ENCODE results near the gene EIF2B4. TPM values are rescaled to one million over a fixed set of nuclear protein-coding genes. Genes with fewer than 3 reads are reported as not detected.
A peak's percentile ranks its signal among the peaks of the same experiment; 100 is the strongest.

EIF2B4 gene
- total RNA-seq, 4 donors from 2014 or later, result 40.8 to 54.9 (median 48.8) TPM

DNA sequence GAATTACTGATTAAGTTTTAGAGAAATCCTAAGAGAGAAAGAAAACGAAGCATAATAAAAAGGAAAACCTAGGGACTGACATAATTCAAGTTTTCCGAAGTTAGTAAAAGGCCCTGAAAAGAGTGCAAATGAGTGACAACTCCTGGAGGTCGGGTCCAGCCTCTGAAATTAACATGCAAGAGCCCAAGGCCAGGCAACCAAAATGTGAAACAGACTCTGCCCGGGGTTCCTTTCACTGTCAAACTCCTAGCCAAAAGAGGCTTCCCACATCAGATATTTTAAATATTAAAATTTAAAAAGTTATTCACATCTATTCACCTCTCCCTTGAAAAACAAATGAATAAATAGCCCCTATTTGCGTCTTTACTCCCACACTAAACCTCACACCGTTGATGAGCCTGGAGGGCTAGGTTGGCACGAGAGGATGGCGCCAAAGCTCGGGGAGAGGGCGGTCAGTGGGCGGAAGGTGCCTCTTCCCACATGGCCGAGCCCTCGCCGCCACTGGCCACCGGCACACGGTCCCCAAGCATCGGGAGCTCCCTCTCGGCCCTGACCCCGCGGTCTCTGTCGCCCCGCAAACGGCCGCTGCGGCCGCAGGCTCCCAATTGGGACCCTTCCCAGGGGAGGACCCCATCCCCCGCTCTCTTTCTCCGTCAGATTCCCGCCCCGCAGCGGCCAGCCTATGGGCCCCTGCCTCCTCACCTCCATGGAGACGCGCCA lies 38.6 kb upstream of the EIF2B4 start:
- peak; percentile 34 for ATAC-seq
- H3K27ac ChIP-seq, result peak overlapping the region; percentile 47 to 94 (median 90)

DNA sequence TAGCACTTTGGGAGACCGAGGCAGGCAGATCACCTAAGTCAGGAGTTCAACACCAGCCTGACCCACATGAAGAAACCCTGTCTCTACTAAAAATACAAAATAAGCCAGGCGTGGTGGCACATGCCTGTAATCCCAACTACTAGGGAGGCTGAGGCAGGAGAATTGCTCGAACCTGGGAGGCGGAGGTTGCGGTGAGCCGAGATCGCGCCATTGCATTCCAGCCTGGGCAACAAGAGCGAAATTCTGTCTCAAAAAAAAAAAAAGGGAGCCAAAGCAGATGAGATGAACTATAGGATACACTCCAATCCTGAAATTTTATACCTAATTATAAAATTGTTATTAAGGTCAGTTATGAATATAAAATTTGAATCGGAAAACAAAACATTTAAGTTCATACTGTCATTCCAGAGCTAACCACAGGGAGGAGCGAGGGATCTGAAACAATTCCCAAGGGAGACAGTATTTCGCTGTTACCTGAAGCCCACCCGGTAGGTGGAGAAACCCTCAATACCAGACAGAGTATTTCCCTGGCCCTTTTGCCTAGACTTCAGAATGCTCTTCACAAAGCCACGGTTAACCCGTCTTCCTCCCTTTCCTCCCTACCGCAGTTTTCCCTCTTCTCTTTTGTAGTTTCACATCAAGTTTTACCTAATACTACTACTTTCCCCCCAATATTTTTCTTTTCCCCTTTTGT lies 37.8 kb upstream of the EIF2B4 start:
- no peaks in the 10 kb centered on the region for H3K27me3 ChIP-seq
- H3K27ac ChIP-seq, result no peak overlapping the region
- H3K9me3 ChIP-seq, result no peaks in the 10 kb centered on the region
- H3K4me1 ChIP-seq, result peaks cover 0 to 36% (median 12%) of the 10 kb centered on the region in 3 donors
- 5 to 52% methylated on average over 7 to 16 of the region's 16 CpGs for whole genome bisulfite sequencing, 2 donors (ENCODE audit: low coverage in 1 of 2)
- ATAC-seq, result no peak
- peaks cover 0 to 8% of the 10 kb centered on the region in 2 donors for H3K36me3 ChIP-seq
- peak overlapping the region in 1 of 2 donors; percentile 99 for H3K4me3 ChIP-seq
- TF ChIP-seq, protein P1, sequence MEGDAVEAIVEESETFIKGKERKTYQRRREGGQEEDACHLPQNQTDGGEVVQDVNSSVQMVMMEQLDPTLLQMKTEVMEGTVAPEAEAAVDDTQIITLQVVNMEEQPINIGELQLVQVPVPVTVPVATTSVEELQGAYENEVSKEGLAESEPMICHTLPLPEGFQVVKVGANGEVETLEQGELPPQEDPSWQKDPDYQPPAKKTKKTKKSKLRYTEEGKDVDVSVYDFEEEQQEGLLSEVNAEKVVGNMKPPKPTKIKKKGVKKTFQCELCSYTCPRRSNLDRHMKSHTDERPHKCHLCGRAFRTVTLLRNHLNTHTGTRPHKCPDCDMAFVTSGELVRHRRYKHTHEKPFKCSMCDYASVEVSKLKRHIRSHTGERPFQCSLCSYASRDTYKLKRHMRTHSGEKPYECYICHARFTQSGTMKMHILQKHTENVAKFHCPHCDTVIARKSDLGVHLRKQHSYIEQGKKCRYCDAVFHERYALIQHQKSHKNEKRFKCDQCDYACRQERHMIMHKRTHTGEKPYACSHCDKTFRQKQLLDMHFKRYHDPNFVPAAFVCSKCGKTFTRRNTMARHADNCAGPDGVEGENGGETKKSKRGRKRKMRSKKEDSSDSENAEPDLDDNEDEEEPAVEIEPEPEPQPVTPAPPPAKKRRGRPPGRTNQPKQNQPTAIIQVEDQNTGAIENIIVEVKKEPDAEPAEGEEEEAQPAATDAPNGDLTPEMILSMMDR (IDR thresholded peaks at IDR 0.05), result peak; percentile 42 to 57 (median 55)
- TF ChIP-seq POLR2AphosphoS5 (IDR thresholded peaks at IDR 0.05), result no peak

More for the DNA sequence above, 38.6 kb upstream of the EIF2B4 start:
- TF ChIP-seq, protein P1 (IDR thresholded peaks at IDR 0.05), result no peak
- peaks cover 0 to 8% of the 10 kb centered on the region in 2 donors for H3K36me3 ChIP-seq
- H3K9me3 ChIP-seq, result no peaks in the 10 kb centered on the region
- peaks cover 0 to 36% (median 12%) of the 10 kb centered on the region in 3 donors for H3K4me1 ChIP-seq
- H3K27me3 ChIP-seq, result no peaks in the 10 kb centered on the region
- 0% methylated on average over 4 to 13 of the region's 33 CpGs for WGBS, 2 donors (ENCODE audit: low coverage in 1 of 2)
- peak overlapping the region; percentile 65 to 99 for H3K4me3 ChIP-seq

DNA sequence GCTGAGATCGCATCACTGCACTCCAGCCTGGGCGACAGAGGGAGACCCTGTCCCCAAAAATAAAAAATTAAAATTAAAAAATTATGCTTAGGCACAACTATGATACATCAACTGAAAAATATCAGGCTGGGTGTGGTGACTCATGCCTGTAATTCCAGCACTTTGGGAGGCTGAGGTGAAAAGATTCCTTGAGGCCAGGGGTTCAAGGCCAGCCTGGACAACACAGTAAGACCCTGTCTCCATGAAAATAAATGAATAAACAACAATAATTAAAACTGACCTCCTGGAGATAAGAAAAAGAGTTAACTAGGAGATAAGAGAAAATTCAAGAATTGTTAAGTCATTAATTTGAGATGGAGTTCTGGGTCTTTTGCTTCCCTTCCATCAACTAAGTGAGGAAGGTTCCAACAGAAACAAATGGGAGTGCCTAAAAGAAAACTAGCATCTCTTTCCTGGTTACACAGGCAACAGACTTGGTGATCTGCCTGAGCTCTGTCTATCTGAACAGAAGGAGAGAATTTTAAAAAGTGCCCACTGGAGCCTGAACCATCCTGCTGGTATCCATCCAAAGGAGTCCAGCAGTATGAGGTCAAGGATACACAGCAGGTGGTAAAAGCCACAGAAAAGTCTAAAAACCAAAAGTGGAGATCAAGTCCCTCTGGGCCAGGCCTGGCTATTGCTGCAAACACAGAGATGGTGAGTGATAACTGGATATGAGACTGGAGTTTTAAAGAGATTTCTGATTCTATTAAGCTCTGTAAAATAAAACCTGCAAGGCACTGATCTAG lies 30.4 kb upstream of the EIF2B4 start:
- ATAC-seq, result no peak
- WGBS, 2 donors (ENCODE audit: low coverage in 1 of 2), result 90 to 94% methylated on average over 2 of the region's 2 CpGs

DNA sequence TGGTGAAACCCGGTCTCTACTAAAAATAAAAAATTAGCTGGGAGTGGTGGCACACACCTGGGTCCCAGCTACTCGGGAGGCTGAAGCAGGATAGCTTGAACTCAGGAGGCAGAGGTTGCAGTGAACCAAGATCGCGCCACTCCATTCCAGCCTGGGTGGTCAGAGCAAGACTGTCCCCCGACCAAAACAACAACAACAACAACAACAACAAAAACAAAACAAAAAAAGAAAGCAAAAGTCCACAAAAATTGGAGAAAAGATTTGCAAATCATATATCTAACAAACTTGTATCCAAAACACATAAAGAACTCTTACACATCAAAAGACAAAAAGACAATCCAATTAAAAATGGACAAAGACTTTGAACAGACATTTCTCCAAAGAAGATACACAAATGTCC lies 28.8 kb upstream of the EIF2B4 start:
- 96% methylated on average over 5 of the region's 5 CpGs; no CpG with 5 or more reads in 1 of the 2 donors for WGBS, 2 donors (ENCODE audit: low coverage in 1 of 2)
- Histone ChIP-seq H3K36me3 (no peaks in the 10 kb centered on the region), H3K9me3 (no peaks in the 10 kb centered on the region), H3K4me3 (no peak overlapping the region), H3K27ac (no peak overlapping the region), H3K27me3 (no peaks in the 10 kb centered on the region), H3K4me1 (no peaks in the 10 kb centered on the region)
- no peak for TF ChIP-seq EP300 (IDR thresholded peaks at IDR 0.05)
- TF ChIP-seq, protein P1 (IDR thresholded peaks at IDR 0.05), result no peak
- TF ChIP-seq POLR2A (IDR thresholded peaks at IDR 0.05), result no peak
- TF ChIP-seq POLR2AphosphoS5 (IDR thresholded peaks at IDR 0.05), result no peak
- ATAC-seq, result no peak

More for the DNA sequence above, 30.4 kb upstream of the EIF2B4 start:
- H3K4me3 ChIP-seq, result no peak overlapping the region
- H3K27ac ChIP-seq, result no peak overlapping the region
- H3K4me1 ChIP-seq, result no peaks in the 10 kb centered on the region
- H3K36me3 ChIP-seq, result peaks cover 0 to 8% of the 10 kb centered on the region in 2 donors
- no peaks in the 10 kb centered on the region for H3K9me3 ChIP-seq
- TF ChIP-seq POLR2AphosphoS5 (IDR thresholded peaks at IDR 0.05), result no peak
- no peak for TF ChIP-seq POLR2A (IDR thresholded peaks at IDR 0.05)
- no peaks in the 10 kb centered on the region for H3K27me3 ChIP-seq

DNA sequence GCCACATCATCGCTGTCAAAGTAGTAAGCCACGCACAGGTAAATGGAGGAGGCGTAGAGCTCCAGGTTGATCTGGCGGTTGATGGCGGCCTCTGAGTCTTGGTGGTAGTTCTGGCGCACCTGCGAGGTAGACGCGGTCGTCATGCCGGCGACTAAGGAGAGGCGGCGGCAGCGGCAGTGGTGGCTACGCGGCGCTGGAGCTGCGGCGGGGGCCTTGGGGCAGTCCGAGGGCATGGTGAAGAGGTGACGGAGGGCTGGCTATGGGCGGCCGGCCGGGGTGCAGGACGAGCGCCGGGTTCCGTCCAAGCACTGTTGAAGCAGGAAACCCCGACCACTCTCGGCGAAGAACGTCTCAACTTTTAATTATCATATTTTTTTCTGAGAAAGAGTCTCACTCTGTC lies 23.1 kb upstream of the EIF2B4 start:
- H3K4me1 ChIP-seq, result no peaks in the 10 kb centered on the region
- no peak overlapping the region for H3K27ac ChIP-seq
- no peak overlapping the region for H3K4me3 ChIP-seq
- H3K9me3 ChIP-seq, result no peaks in the 10 kb centered on the region
- TF ChIP-seq, protein P1 (IDR thresholded peaks at IDR 0.05), result no peak
- TF ChIP-seq POLR2AphosphoS5 (IDR thresholded peaks at IDR 0.05), result no peak
- no peak for TF ChIP-seq EP300 (IDR thresholded peaks at IDR 0.05)
- no peak for TF ChIP-seq POLR2A (IDR thresholded peaks at IDR 0.05)
- ATAC-seq, result no peak
- H3K36me3 ChIP-seq, result peaks cover 0 to 9% of the 10 kb centered on the region in 2 donors
- H3K27me3 ChIP-seq, result no peaks in the 10 kb centered on the region
- 72 to 98% methylated on average over 3 to 15 of the region's 33 CpGs for WGBS, 2 donors (ENCODE audit: low coverage in 1 of 2)

Measured in gastroesophageal sphincter (tissue), 4 donors.